ENCODE data around the gene CBR4.
A peak's percentile ranks its signal among the peaks of the same experiment; 100 is the strongest.
"Not testable (repeated sequence)": the region's sequence is repeated elsewhere in the genome, so short reads cannot be mapped to it uniquely, and the experiment has no call there.

Gene CBR4

GRCh38 chr4:169010125-169011023, at the start of gene CBR4:
TSS of gene CBR4 (minus strand) at chr4:169010255. CDS start at chr4:169010089, 166 bp downstream.
- peak; percentile 99 for DNase-seq

DNA sequence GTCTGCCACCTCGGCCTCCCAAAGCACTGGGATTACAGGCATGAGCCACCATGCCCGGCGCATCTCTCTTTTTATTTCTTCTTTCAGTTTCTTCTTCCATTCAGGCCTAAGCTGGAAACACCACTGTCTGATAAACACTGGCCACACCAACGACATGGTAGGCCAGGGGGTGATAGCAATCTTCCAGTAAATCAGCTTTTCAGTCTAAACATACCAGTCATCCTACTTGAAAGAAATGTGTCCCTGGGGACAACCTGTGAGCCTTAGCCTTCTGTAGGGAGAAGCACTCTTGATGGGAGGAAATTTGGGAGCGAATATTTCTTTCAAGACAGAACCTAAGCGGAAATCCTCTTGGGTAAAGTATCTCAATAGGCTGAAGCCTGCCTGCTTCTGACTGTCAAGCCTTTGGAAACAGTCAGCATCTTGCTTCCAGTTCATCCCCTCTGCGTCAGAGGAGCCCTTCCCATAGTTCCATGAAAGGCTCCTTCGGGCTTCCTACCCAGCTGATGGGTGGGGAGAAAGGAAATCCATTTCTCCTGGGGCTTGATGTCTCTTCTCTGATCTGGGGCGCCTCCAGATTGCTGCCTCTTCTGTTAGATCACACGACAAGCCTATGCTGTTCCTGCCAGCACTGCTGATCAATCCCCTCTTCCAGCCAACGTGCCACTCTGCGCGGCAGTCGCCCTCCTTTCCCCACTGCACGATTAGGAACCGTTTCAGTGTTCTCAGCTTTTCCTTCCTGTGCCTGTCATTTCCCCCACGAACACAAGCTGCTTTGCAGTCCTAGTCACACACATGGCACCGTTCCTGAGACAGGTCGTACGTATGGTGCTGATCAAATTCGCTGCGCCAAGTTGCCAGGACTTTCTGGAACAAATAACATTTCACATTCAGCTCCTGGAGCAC, 49.5 kb upstream of the CBR4 start:
- no peak for DNase-seq

- DNase-seq = no peak
Measured at GRCh38 chr4:169058312-169058711, 48.3 kb upstream of the CBR4 start.

GRCh38 chr4:169054879-169055278, 44.8 kb upstream of the CBR4 start:
- DNase-seq = no peak

- DNase-seq = no peak
Measured at GRCh38 chr4:169052594-169052945, 42.5 kb upstream of the CBR4 start.

DNA sequence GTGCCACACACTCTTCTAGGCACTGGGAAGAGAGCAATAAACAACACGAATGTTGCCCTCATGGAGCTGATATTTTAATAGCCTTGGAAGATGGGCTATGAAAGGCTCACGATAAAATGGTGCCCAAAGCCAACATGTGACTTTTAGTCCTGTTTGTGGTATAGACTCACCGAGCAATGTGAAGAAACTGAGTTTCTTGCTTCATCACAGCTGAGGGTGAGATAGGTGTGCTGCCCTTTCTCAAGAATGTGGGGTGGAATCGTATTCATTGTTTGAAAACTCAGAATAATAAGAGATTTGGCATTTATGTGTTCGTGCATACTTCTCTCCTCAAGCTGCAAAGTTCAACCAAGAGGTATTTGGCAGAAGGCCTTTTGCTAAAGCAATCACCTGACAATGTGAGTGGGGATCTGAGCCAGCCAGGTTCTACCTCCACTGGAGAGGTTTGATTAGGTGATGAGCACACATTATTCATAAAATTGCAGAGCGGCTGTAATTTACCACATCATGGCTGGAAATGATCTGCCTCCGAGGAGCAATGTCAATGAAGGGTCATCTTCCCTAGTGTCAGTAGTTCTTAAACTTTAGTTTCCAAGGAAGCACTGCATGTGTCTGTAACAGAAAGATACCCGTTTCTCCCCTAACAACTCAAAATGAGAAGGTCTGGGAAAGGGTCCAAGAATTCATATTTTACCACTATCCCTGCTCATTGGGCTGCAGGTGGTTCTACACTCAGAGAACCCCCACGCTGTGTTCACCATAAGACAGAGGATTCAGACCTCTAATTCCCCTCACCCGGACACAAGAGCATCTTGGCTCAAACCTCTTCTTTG, 41.9 kb upstream of the CBR4 start:
- no peak for DNase-seq

GRCh38 chr4:169050881-169051760, 41.1 kb upstream of the CBR4 start:
- DNase-seq = no peak

- no peak for DNase-seq
Measured at GRCh38 chr4:169050284-169050683, 40.2 kb upstream of the CBR4 start.

DNA sequence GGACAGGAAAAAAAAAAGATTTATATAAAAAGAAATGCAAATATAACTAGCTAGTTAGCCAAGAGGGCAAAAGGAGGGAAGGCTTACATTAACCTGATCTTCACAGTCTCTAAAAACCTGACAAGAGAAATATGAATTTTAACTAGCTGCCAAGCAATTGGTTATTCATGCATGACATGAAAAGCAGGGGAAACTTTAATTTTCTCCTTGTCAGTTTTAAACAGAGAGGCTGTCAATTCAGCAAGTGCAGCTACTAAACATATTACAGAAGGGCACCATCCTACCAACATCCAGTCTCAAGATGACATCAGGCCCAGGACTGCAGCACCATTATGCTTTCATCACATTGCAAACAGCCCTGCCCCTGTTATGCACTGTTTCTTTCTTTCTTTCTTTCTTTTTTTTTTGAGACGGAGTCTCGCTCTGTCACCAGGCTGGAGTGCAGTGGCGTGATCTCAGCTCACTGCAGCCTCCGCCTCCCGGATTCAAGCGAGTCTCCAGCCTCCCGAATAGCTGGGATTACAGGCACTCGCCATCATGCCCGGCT, 38.9 kb upstream of the CBR4 start:
- no peak for DNase-seq

- no peak for DNase-seq
Measured at GRCh38 chr4:169047956-169048355, 37.9 kb upstream of the CBR4 start.

DNA sequence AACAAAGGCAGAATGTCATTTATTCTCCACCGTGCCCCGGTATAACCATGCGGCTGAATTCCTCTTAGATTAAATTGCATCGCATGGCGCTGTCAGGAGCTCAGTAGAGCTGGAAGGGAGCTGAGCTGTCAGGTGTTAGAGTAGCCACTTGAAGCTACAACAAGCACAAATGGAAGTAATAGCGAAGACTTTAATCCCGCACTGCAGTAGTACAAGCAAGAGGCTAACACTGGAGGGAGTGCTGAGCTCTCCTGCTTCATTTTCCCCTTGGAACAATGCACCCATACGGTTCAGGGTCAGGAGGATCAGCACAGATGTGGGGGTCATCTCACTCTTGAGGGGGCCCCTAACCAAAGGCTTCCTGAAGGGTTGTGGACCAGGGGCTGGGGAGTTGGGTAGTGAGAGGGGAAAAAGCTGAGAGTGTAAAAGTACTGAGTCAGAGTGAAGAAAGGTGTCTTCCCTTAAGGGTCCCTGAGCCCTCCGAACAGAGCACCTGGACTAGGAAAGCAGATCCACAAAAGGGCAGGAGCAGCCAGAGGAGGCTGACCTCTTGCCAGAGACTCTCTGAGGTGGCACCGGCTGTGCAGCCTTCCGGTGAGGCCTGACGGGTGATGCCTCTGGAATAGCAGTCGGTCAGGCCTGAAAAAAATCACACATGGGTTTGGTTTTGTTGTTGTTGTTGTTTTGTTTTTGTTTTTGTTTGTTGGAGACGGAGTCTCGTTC, 36.0 kb upstream of the CBR4 start:
- DNase-seq = no peak

DNA sequence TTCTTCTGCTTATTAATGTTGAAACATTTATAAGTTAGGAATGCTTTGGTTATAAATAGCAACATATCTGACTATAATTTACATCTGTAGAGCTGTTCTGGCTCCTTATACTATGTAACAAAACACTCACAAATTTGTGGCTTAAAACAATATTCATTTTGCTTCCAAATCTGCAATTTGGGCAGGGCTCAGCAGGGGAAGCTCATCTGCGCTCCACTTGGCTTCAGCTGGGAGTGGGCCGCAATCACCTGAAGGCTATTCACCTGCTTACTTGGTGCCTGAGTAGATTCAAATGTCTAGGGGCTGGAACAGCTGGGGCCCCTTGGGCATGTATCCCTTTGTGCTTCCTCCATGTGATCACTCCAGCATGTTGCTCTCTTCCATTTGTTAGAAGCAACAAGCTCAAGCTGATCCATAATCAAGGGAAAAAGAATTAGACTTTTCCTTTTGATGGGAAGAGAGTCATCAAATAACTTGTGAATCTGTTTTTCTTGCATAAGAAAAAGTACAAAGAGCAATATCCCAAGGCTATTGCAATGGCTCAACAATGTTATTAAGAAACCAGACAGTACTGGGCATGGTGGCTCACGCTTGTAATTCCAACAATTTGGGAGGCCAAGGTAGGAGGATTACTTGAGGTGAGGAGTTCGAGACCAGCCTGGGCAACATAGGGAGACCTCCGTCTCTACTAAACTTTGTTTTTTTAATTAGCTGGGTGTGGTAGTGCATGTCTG, 34.8 kb upstream of the CBR4 start:
- no peak for DNase-seq

GRCh38 chr4:169042608-169043007, 32.6 kb upstream of the CBR4 start:
- no peak for DNase-seq

DNA sequence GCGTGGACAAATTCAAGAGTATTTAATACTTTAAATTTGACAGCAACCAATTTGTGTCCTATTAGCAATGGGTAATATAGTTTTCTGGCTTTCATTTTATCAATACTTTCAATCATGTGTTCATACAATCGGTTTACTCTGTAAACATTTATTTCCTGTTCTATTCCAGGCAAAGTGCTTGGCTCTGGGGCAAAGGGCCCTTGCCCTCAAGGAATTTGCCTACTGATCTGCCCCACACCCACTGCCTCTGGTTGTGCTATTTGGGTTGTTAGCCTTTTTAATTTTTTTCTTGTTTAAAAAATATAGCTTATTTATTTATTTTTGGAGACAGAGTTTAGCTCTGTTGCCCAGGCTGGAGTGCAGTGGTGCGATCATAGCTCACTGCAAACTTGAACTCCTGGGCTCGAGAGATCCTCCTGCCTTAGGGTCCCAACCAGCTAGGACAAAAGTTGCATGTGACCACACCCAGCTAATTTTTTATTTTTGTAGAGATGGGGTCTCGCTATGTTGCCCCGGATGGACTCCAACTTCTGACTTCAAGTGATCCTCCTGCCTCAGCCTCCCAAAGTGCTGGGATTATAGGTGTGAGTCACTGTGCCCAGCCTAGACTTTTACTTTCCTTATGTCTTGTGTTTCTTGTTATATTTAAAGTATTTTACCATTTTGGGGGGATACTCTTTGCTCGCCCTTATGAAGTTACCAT, 30.7 kb upstream of the CBR4 start:
- no peak for DNase-seq

GRCh38 chr4:169039251-169039954, 29.3 kb upstream of the CBR4 start:
- no peak for DNase-seq

DNA sequence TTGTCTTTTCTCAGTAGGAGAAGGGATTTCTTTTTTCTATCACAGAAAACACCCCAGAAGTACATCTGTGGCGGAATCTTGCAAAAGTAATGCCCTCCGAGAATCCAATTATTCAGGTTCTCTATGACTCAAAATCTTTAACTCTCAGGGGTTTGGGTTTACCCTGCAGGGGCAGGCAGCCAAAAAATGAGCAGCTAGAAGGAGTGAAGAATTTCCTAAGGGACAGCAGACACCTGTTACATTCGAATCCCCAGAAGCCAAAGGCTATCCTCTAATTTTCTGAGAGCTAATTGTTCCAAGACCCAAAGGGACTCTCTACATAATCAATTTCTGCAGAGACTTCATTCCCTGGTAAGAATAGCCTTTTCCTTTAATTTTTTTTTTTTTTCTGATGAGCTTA, 27.5 kb upstream of the CBR4 start:
- DNase-seq = no peak

DNA sequence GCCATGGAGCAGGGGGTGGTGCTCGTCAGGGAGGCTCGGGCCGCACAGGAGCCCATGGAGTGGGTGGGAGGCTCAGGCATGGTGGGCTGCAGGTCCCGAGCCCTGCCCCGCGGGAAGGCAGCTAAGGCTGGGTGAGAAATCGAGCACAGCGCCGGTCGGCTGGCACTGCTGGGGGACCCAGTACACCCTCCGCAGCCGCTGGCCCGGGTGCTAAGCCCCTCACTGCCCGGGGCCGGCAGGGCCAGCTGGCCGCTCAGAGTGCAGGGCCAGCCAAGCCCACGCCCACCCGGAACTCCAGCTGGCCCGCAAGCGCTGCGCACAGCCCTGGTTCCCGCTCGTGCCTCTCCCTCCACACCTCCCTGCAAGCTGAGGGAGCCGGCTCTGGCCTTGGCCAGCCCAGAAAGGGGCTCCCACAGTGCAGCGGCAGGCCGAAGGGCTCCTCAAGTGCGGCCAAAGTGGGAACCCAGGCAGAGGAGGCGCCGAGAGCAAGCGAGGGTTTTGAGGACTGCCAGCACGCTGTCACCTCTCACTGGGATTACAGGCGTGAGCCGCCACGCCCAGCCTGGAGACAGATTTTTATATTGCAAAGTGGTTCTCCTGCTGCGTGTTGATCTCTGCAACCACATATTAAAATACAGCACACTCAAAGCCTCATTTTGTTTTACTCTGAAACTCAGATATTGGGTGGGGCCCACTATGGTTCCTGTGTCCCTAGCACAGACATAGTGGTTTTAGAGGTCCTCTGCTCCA, 26.0 kb upstream of the CBR4 start:
- DNase-seq = not testable (repeated sequence)

- no peak for DNase-seq
Measured at GRCh38 chr4:169033660-169034059, 23.6 kb upstream of the CBR4 start.

All from activated effector memory CD4-positive, alpha-beta T cell treated with anti-CD3 and anti-CD28 coated beads, Interleukin-2, amount 50 U/mL, for 16 hours (primary cell).